ENCODE data around the gene ARHGAP5. TPM values are rescaled to one million over a fixed set of nuclear protein-coding genes. Genes with fewer than 3 reads are reported as not detected.

ARHGAP5 gene
- total RNA-seq, 1 experiment from 2014 or later, result 66.9 TPM

GRCh38 chr14:32169191-32169590, 92.1 kb downstream of the ARHGAP5 start:
- Mint-ChIP-seq H3K36me3 (no peaks in the 10 kb centered on the region), H3K27me3 (ENCODE audit: low read depth) (no peaks in the 10 kb centered on the region), H3K9me3 (no peaks in the 10 kb centered on the region), H3K4me1 (peaks cover 6% of the 10 kb centered on the region), H3K4me3 (no peak overlapping the region), H3K27ac (no peak overlapping the region)
- CTCF ChIA-PET, result no interaction called here
- ATAC-seq, result no peak
- POLR2A ChIA-PET, result no interaction called here
- no peak for DNase-seq (ENCODE audit: low spot score)
- TF ChIP-seq ZNF232 (CRISPR knock-in tag; IDR thresholded peaks at IDR 0.05) (no peak), ZBTB21 (CRISPR knock-in tag; IDR thresholded peaks at IDR 0.05; ENCODE audit: borderline replicate concordance) (no peak), PREB (CRISPR knock-in tag; IDR thresholded peaks at IDR 0.05; ENCODE audit: borderline replicate concordance) (no peak)

GRCh38 chr14:32171469-32171868, 94.4 kb downstream of the ARHGAP5 start:
- no peak for TF ChIP-seq CTCF (IDR thresholded peaks at IDR 0.05)
- TF ChIP-seq FOXP4 (CRISPR knock-in tag; IDR thresholded peaks at IDR 0.05), result no peak
- TF ChIP-seq HMGXB4 (CRISPR knock-in tag; IDR thresholded peaks at IDR 0.05), result no peak
- no peak for TF ChIP-seq NR2C2 (CRISPR knock-in tag; IDR thresholded peaks at IDR 0.05)
- POLR2A ChIA-PET, result no interaction called here
- no peak overlapping the region for H3K27ac Mint-ChIP-seq
- H3K4me3 Mint-ChIP-seq, result no peak overlapping the region
- CTCF ChIA-PET, result no interaction called here
- H3K4me1 Mint-ChIP-seq, result peaks cover 6% of the 10 kb centered on the region
- H3K27me3 Mint-ChIP-seq (ENCODE audit: low read depth), result no peaks in the 10 kb centered on the region
- no peak for DNase-seq (ENCODE audit: low spot score)
- no peaks in the 10 kb centered on the region for H3K9me3 Mint-ChIP-seq
- ATAC-seq, result no peak
- no peaks in the 10 kb centered on the region for H3K36me3 Mint-ChIP-seq

GRCh38 chr14:32183151-32184058, 106.3 kb downstream of the ARHGAP5 start:
- ATAC-seq, result no peak
- ChIA-PET POLR2A (no interaction called here), CTCF (no interaction called here)
- DNase-seq (ENCODE audit: low spot score), result no peak
- no peaks in the 10 kb centered on the region for H3K4me1 Mint-ChIP-seq
- H3K36me3 Mint-ChIP-seq, result no peaks in the 10 kb centered on the region
- H3K9me3 Mint-ChIP-seq, result peaks cover 48% of the 10 kb centered on the region
- H3K27ac Mint-ChIP-seq, result no peak overlapping the region
- no peak overlapping the region for H3K4me3 Mint-ChIP-seq
- no peaks in the 10 kb centered on the region for H3K27me3 Mint-ChIP-seq (ENCODE audit: low read depth)
- TF ChIP-seq NFATC4 (CRISPR knock-in tag; IDR thresholded peaks at IDR 0.05) (no peak), E2F1 (CRISPR knock-in tag; IDR thresholded peaks at IDR 0.05) (no peak), MXD4 (CRISPR knock-in tag; IDR thresholded peaks at IDR 0.05; ENCODE audit: borderline replicate concordance) (no peak), JUN (CRISPR knock-in tag; IDR thresholded peaks at IDR 0.05) (no peak), FOXP1 (CRISPR knock-in tag; IDR thresholded peaks at IDR 0.05; ENCODE audit: borderline replicate concordance) (no peak), JAZF1 (CRISPR knock-in tag; IDR thresholded peaks at IDR 0.05) (no peak), SMAD4 (CRISPR knock-in tag; IDR thresholded peaks at IDR 0.05) (no peak), AR (CRISPR knock-in tag; IDR thresholded peaks at IDR 0.05) (no peak), OVOL2 (CRISPR knock-in tag; IDR thresholded peaks at IDR 0.05; ENCODE audit: borderline replicate concordance) (no peak), GRHL2 (CRISPR knock-in tag; IDR thresholded peaks at IDR 0.05; ENCODE audit: insufficient replicate concordance, severe bottlenecking) (no peak), FOXK1 (CRISPR knock-in tag; IDR thresholded peaks at IDR 0.05) (no peak), ZNF121 (CRISPR knock-in tag; IDR thresholded peaks at IDR 0.05) (no peak), ETV6 (CRISPR knock-in tag; IDR thresholded peaks at IDR 0.05) (no peak), FOXJ3 (CRISPR knock-in tag; IDR thresholded peaks at IDR 0.05; ENCODE audit: borderline replicate concordance) (no peak), NR3C1 (CRISPR knock-in tag; conservative IDR thresholded peaks at IDR 0.05; ENCODE audit: low read depth) (no peak)
